IMR-90 (cell line): Measurements from ENCODE around the gene FOXB1. TPM values are rescaled to one million over a fixed set of nuclear protein-coding genes. Genes with fewer than 3 reads are reported as not detected.

Source experiments
- ATAC-seq: fragments of 200-7000 bp; cut with Tn5 transposase; 2 replicates; pipeline ENCODE4 v1.9.1; 2020; ENCODE audit warnings: low read depth, mild to moderate bottlenecking, moderate library complexity
- BruUV-seq: library from RNA; stranded (reverse); fragments of 400-500 nt; replicated peaks from 2 replicates; lab custom pipeline; 2021; lab: Mats Ljungman, UMichigan
- CTCF ChIA-PET: fragments of 300-600 bp; formaldehyde crosslinking; extraction: SDS; loops from one replicate; lab custom pipeline; 2021; ENCODE audit warnings: antibody characterized with exemption; lab: Yijun Ruan, JAX
- POLR2A ChIA-PET: fragments of 300-600 bp; sonication (Branson Sonifier 250); formaldehyde crosslinking; loops from one replicate; lab custom pipeline; 2022; ENCODE audit warnings: antibody characterized with exemption; ENCODE audit not compliant: unreplicated experiment; lab: Charles Lee
- DNase-seq: peaks from one replicate; pipeline ENCODE4 v3.0.0; 2013
- H2AFZ ChIP-seq: replicated peaks from 2 replicates; pipeline ENCODE3; 2013; ENCODE audit warnings: low read length, mild to moderate bottlenecking; ENCODE audit not compliant: poor library complexity
- H2AK5ac ChIP-seq: 2 replicates; pipeline ENCODE4 v1.6.1; 2013; ENCODE audit warnings: low read depth, low read length, inconsistent platforms
- H2AK9ac ChIP-seq: replicated peaks from 2 replicates; pipeline ENCODE3; 2013; ENCODE audit warnings: mild to moderate bottlenecking, low read depth, low read length, moderate library complexity; ENCODE audit not compliant: poor library complexity
- H2BK120ac ChIP-seq: 2 replicates; pipeline ENCODE4 v1.6.1; 2013; ENCODE audit warnings: low read depth, low read length, inconsistent platforms
- H2BK15ac ChIP-seq: 3 replicates; pipeline ENCODE4 v1.6.1; 2013; ENCODE audit warnings: low read depth, low read length, inconsistent platforms
- H2BK20ac ChIP-seq: 2 replicates; pipeline ENCODE4 v1.6.1; 2013; ENCODE audit warnings: low read depth, mild to moderate bottlenecking, inconsistent platforms, low read length, moderate library complexity
- H2BK5ac ChIP-seq: 2 replicates; pipeline ENCODE4 v1.6.1; 2013; ENCODE audit warnings: mild to moderate bottlenecking, low read depth, low read length, inconsistent platforms; ENCODE audit not compliant: poor library complexity, severe bottlenecking
- H3K14ac ChIP-seq: replicated peaks from 2 replicates; pipeline ENCODE4 v1.6.1; 2013; ENCODE audit warnings: low read depth, low read length, inconsistent platforms
- H3K18ac ChIP-seq: 2 replicates; pipeline ENCODE4 v1.6.1; 2013; ENCODE audit warnings: low read depth, low read length, control low read depth
- H3K23ac ChIP-seq: 2 replicates; pipeline ENCODE4 v1.6.1; 2013; ENCODE audit warnings: low read depth, low read length, inconsistent platforms
- H3K27ac ChIP-seq: 2 replicates; pipeline ENCODE4 v1.5.1; 2013; ENCODE audit warnings: mild to moderate bottlenecking, control low read depth, low read length; ENCODE audit not compliant: insufficient read depth
- H3K27me3 ChIP-seq: 2 replicates; pipeline ENCODE4 v1.6.1; 2013; ENCODE audit warnings: low read length; ENCODE audit not compliant: control insufficient read depth, insufficient read depth
- H3K36me3 ChIP-seq: 2 replicates; pipeline ENCODE4 v1.6.1; 2013; ENCODE audit warnings: low read length, mixed read lengths; ENCODE audit not compliant: control insufficient read depth, insufficient read depth
- H3K4ac ChIP-seq: 2 replicates; pipeline ENCODE4 v1.6.1; 2013; ENCODE audit warnings: low read depth, low read length, inconsistent platforms
- H3K4me1 ChIP-seq: 2 replicates; pipeline ENCODE4 v1.6.1; 2013; ENCODE audit warnings: low read length, mixed read lengths; ENCODE audit not compliant: control insufficient read depth, insufficient read depth
- H3K4me2 ChIP-seq: 2 replicates; pipeline ENCODE4 v1.6.1; 2013; ENCODE audit warnings: low read depth, mild to moderate bottlenecking, control low read depth, low read length, moderate library complexity
- H3K4me3 ChIP-seq: 2 replicates; pipeline ENCODE4 v1.5.1; 2013; ENCODE audit warnings: low read depth, mild to moderate bottlenecking, control low read depth, low read length, moderate library complexity; ENCODE audit not compliant: insufficient read depth
- H3K56ac ChIP-seq: 2 replicates; pipeline ENCODE4 v1.6.1; 2013; ENCODE audit warnings: low read length, inconsistent platforms; ENCODE audit not compliant: insufficient read depth; ENCODE audit errors: extremely low read depth
- H3K79me1 ChIP-seq, 2 experiments: 2 replicates each; pipeline ENCODE4 v1.6.1; 2013; ENCODE audit warnings: low read length in 2 of 2, inconsistent platforms in 1 of 2, low read depth in 1 of 2
- H3K9ac ChIP-seq: 2 replicates; pipeline ENCODE4 v1.6.1; 2013; ENCODE audit warnings: low read depth, low read length, control low read depth
- H3K9me1 ChIP-seq: 2 replicates; pipeline ENCODE4 v1.6.1; 2013; ENCODE audit warnings: low read length, inconsistent platforms; ENCODE audit not compliant: insufficient read depth
- H3K9me3 ChIP-seq: 2 replicates; pipeline ENCODE4 v1.6.1; 2013; ENCODE audit warnings: low read length; ENCODE audit not compliant: control insufficient read depth, insufficient read depth
- H4K20me1 ChIP-seq: 2 replicates; pipeline ENCODE4 v1.6.1; 2013; ENCODE audit warnings: low read length, inconsistent platforms; ENCODE audit not compliant: insufficient read depth
- H4K5ac ChIP-seq: 2 replicates; pipeline ENCODE4 v1.6.1; 2013; ENCODE audit warnings: mild to moderate bottlenecking, low read depth, low read length, control low read depth
- H4K8ac ChIP-seq, 2 experiments: 2 replicates each; pipeline ENCODE4 v1.6.1; 2013; ENCODE audit warnings: low read depth in 2 of 2, low read length in 2 of 2, control low read depth in 1 of 2, inconsistent platforms in 1 of 2
- H4K91ac ChIP-seq: 2 replicates; pipeline ENCODE4 v1.6.1; 2013; ENCODE audit warnings: low read depth, low read length, inconsistent platforms; ENCODE audit not compliant: insufficient read depth
- BHLHE40 ChIP-seq: fragments of 150-350 bp; IDR thresholded peaks from 2 replicates; pipeline ENCODE4 v1.6.1; 2016; ENCODE audit warnings: mild to moderate bottlenecking, low read depth, low read length
- CEBPB ChIP-seq: IDR thresholded peaks from 2 replicates; pipeline ENCODE4 v1.6.1; 2012; ENCODE audit warnings: low read depth, low read length, improper control_type of control experiment
- CHD1 ChIP-seq: IDR thresholded peaks from 2 replicates; pipeline ENCODE4 v1.6.1; 2012; ENCODE audit warnings: low read depth, low read length, improper control_type of control experiment
- CTCF ChIP-seq: conservative IDR thresholded peaks from 2 replicates; pipeline ENCODE4 v1.5.1; 2012; ENCODE audit warnings: mild to moderate bottlenecking, low read depth, low read length, improper control_type of control experiment
- FOS ChIP-seq: fragments of 150-350 bp; IDR thresholded peaks from 2 replicates; pipeline ENCODE4 v1.6.1; 2016; ENCODE audit warnings: low read depth, low read length
- MAFK ChIP-seq: IDR thresholded peaks from 2 replicates; pipeline ENCODE4 v1.6.1; 2012; ENCODE audit warnings: low read depth, low read length, improper control_type of control experiment
- MAZ ChIP-seq: IDR thresholded peaks from 2 replicates; pipeline ENCODE4 v1.6.1; 2012; ENCODE audit warnings: low read depth, mild to moderate bottlenecking, low read length, improper control_type of control experiment, moderate library complexity, borderline replicate concordance
- NFE2L2 ChIP-seq: fragments of 150-350 bp; IDR thresholded peaks from 2 replicates; pipeline ENCODE4 v1.6.1; 2016; ENCODE audit warnings: low read depth, mild to moderate bottlenecking, low read length
- POLR2A ChIP-seq: IDR thresholded peaks from 2 replicates; pipeline ENCODE4 v1.6.1; 2012; ENCODE audit warnings: mild to moderate bottlenecking, low read depth, low read length
- RCOR1 ChIP-seq: IDR thresholded peaks from 2 replicates; pipeline ENCODE4 v1.6.1; 2012; ENCODE audit warnings: mild to moderate bottlenecking, low read length, improper control_type of control experiment; ENCODE audit not compliant: insufficient replicate concordance
- RFX5 ChIP-seq: IDR thresholded peaks from 2 replicates; pipeline ENCODE4 v1.8.0; 2012; ENCODE audit warnings: low read depth, mild to moderate bottlenecking, low read length, moderate library complexity
- SMC3 ChIP-seq: fragments of 150-350 bp; IDR thresholded peaks from 2 replicates; pipeline ENCODE4 v1.6.1; 2016; ENCODE audit warnings: low read depth, mild to moderate bottlenecking, antibody characterized with exemption, low read length, moderate library complexity
- WGBS, 2 experiments: methylation state at CpG; one replicate each; pipeline versions ENCODE4 v1.1.5 to v1.1.7; 2013; ENCODE audit warnings: missing lambda C conversion rate in 2 of 2; ENCODE audit not compliant: insufficient read length in 1 of 2; ENCODE audit errors: extremely low coverage in 2 of 2; 5-methylcytosine and 5-hydroxymethylcytosine counted together
- dilution Hi-C: fragments of 300-500 bp; cut with HindIII; formaldehyde crosslinking; loops from one replicate; pipeline ENCODE4 v1.14.3; 2018; ENCODE audit warnings: low sequenced_read_pairs; ENCODE audit not compliant: unreplicated experiment
- in situ Hi-C: fragments of 300-500 bp; cut with MboI; formaldehyde crosslinking; loops from 3 replicates; pipeline ENCODE4 v1.14.3; 2019; ENCODE audit warnings: low sequenced_read_pairs, inconsistent platforms, mixed read lengths
- intact Hi-C: fragments of 100-400 bp; cut with micrococcal nuclease; formaldehyde crosslinking; loops from 2 replicates; pipeline ENCODE4 v1.10.0; 2022
- polyA plus RNA-seq, 3 experiments: library from polyadenylated mRNA; depleted of rRNA; stranded (reverse); fragments of >200 nt; gene quantifications; 2 replicates each; pipeline ENCODE4 v1.2.3, GENCODE V29; 2012; ENCODE audit warnings: low replicate concordance in 1 of 3
- total RNA-seq: library from RNA; depleted of rRNA; stranded (reverse); fragments of >200 nt; gene quantifications from 2 replicates; pipeline ENCODE4 v1.2.3, GENCODE V29; 2012
- TF ChIP-seq, protein P1 (sequence below): fragments of 150-350 bp; IDR thresholded peaks from 2 replicates; pipeline ENCODE4 v1.6.1; 2016; ENCODE audit warnings: low read depth, mild to moderate bottlenecking, low read length, moderate library complexity, borderline replicate concordance
- TF ChIP-seq, protein P2 (sequence below): fragments of 150-350 bp; IDR thresholded peaks from 2 replicates; pipeline ENCODE4 v1.6.1; 2017; ENCODE audit warnings: mild to moderate bottlenecking, antibody characterized with exemption, low read length, low read depth

The FOXB1 gene
- total and polyA plus RNA-seq, 2 of the 4 experiments (the other 2 are of a cell fraction): not detected

- in situ Hi-C loops: no loop called here
- 1% methylated on average over 27 of the region's 41 CpGs; no CpG with 5 or more reads in 1 of the 2 experiments for WGBS, 2 experiments
Observed at GRCh38 chr15:59994888-59995557, 9.1 kb upstream of the FOXB1 start.

More at GRCh38 chr15:59994888-59995557, 9.1 kb upstream of the FOXB1 start:
- no peak overlapping the region for H3K23ac ChIP-seq
- H4K8ac ChIP-seq: no peak overlapping the region
- H3K18ac ChIP-seq: no peak overlapping the region
- dilution Hi-C loops: no loop called here
- no peak for DNase-seq
- no peaks in the 10 kb centered on the region for H3K36me3 ChIP-seq
- no peak overlapping the region for H2BK20ac ChIP-seq
- H3K79me1 ChIP-seq: no peaks in the 10 kb centered on the region
- TF ChIP-seq CTCF: no peak
- no peak for TF ChIP-seq MAZ
- TF ChIP-seq SMC3: no peak
- TF ChIP-seq MAFK: no peak
- TF ChIP-seq BHLHE40: no peak
- no peak for TF ChIP-seq RFX5
- TF ChIP-seq POLR2A: no peak
- no peak for TF ChIP-seq NFE2L2
- TF ChIP-seq CEBPB: no peak
- TF ChIP-seq FOS: no peak
- TF ChIP-seq, protein P1, sequence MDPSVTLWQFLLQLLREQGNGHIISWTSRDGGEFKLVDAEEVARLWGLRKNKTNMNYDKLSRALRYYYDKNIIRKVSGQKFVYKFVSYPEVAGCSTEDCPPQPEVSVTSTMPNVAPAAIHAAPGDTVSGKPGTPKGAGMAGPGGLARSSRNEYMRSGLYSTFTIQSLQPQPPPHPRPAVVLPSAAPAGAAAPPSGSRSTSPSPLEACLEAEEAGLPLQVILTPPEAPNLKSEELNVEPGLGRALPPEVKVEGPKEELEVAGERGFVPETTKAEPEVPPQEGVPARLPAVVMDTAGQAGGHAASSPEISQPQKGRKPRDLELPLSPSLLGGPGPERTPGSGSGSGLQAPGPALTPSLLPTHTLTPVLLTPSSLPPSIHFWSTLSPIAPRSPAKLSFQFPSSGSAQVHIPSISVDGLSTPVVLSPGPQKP: no peak
- TF ChIP-seq, protein P2, sequence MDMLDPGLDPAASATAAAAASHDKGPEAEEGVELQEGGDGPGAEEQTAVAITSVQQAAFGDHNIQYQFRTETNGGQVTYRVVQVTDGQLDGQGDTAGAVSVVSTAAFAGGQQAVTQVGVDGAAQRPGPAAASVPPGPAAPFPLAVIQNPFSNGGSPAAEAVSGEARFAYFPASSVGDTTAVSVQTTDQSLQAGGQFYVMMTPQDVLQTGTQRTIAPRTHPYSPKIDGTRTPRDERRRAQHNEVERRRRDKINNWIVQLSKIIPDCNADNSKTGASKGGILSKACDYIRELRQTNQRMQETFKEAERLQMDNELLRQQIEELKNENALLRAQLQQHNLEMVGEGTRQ: no peak
- TF ChIP-seq CHD1: no peak
- no peak for TF ChIP-seq RCOR1
- no peak overlapping the region for H3K14ac ChIP-seq
- no peak overlapping the region for H2BK5ac ChIP-seq
- H4K91ac ChIP-seq: no peak overlapping the region
- no peak overlapping the region for H3K4me3 ChIP-seq
- H2AK9ac ChIP-seq: no peak overlapping the region
- H3K4me1 ChIP-seq: no peaks in the 10 kb centered on the region
- H2BK120ac ChIP-seq: no peak overlapping the region
- intact Hi-C loops: no loop called here
- no peak overlapping the region for H2BK15ac ChIP-seq
- H4K5ac ChIP-seq: no peak overlapping the region
- no peaks in the 10 kb centered on the region for H4K20me1 ChIP-seq
- H3K9me1 ChIP-seq: no peaks in the 10 kb centered on the region
- ATAC-seq: no peak
- H2AK5ac ChIP-seq: no peak overlapping the region
- POLR2A ChIA-PET: no interaction called here
- peaks cover 76% of the 10 kb centered on the region for H3K27me3 ChIP-seq
- no TSS peak for BruUV-seq
- no peak overlapping the region for H3K27ac ChIP-seq
- no peak overlapping the region for H3K4me2 ChIP-seq
- no peak overlapping the region for H2AFZ ChIP-seq
- H3K9me3 ChIP-seq: peaks cover 2% of the 10 kb centered on the region; the same call in 1 of the 2 replicates
- H3K56ac ChIP-seq: no peak overlapping the region
- CTCF ChIA-PET: no interaction called here
- no peak overlapping the region for H3K4ac ChIP-seq
- no peak overlapping the region for H3K9ac ChIP-seq
